Heart right ventricle (tissue), 16 donors: Measurements from ENCODE around the gene CFHR2. TPM values are rescaled to one million over a fixed set of nuclear protein-coding genes. Genes with fewer than 3 reads are reported as not detected.
"Not testable (repeated sequence)": the region's sequence is repeated elsewhere in the genome, so short reads cannot be mapped to it uniquely, and the experiment has no call there.

ENCODE experiments used
- ATAC-seq, 8 donors: fragments of 200-7000 bp; cut with Tn5 transposase; one replicate each; pipeline ENCODE4 v1.9.1; 2020; ENCODE audit warnings: mild to moderate bottlenecking in 8 of 8, moderate library complexity in 8 of 8, moderate number of reproducible peaks in 1 of 8
- DNase-seq, 2 donors: peaks; one replicate each; pipeline ENCODE4 v3.0.0-alpha.2; 2020
- H3K27ac ChIP-seq, 10 donors: fragments of 200-600 bp; sonication (generic) in 2 of 10; one replicate each; pipeline versions ENCODE4 v1.5.0 to v1.8.0; 2020 to 2022; ENCODE audit warnings: mild to moderate bottlenecking in 3 of 10
- H3K27me3 ChIP-seq, 7 donors: fragments of 200-600 bp; one replicate each; pipeline ENCODE4 v1.8.0; 2021 to 2022; ENCODE audit warnings: mild to moderate bottlenecking in 2 of 7
- H3K36me3 ChIP-seq, 9 donors: fragments of 200-600 bp; sonication (generic) in 1 of 9; one replicate each; pipeline versions ENCODE4 v1.5.0 to v1.8.0; 2020 to 2022; ENCODE audit warnings: mild to moderate bottlenecking in 2 of 9
- H3K4me1 ChIP-seq, 9 donors: fragments of 200-600 bp; sonication (generic) in 1 of 9; one replicate each; pipeline versions ENCODE4 v1.5.0 to v1.8.0; 2020 to 2022; ENCODE audit warnings: mild to moderate bottlenecking in 4 of 9
- H3K4me3 ChIP-seq, 10 donors: fragments of 200-600 bp; sonication (generic) in 2 of 10; one replicate each; pipeline versions ENCODE4 v1.5.0 to v1.8.0; 2020 to 2022; ENCODE audit warnings: mild to moderate bottlenecking in 7 of 10, moderate library complexity in 2 of 10
- H3K9me3 ChIP-seq, 11 donors: fragments of 200-600 bp in 10 of 11; sonication (generic) in 2 of 11; one replicate each; pipeline versions ENCODE4 v1.5.0 to v1.8.0; 2013 to 2022; ENCODE audit warnings: mild to moderate bottlenecking in 2 of 11, control low read depth in 1 of 11, moderate library complexity in 1 of 11
- CTCF ChIP-seq, 9 donors: fragments of 200-600 bp; sonication (generic) in 2 of 9; IDR thresholded peaks; one replicate each; pipeline versions ENCODE4 v1.5.0 to v1.8.0; 2021 to 2022; ENCODE audit warnings: antibody characterized with exemption in 9 of 9, mild to moderate bottlenecking in 5 of 9, moderate library complexity in 1 of 9
- WGBS, 2 donors: extraction: QIAGEN DNeasy Blood & Tissue Kit; methylation state at CpG; one replicate each; pipeline ENCODE4 v1.1.7; 2013; ENCODE audit warnings: inconsistent platforms in 1 of 2; 5-methylcytosine and 5-hydroxymethylcytosine counted together
- intact Hi-C, 10 donors: fragments of 100-400 bp; cut with DNase I; formaldehyde crosslinking; loops; one replicate each; pipeline versions ENCODE4 v1.11.1 to v1.14.2; 2022
- long read RNA-seq, 3 donors: library from polyadenylated mRNA; unstranded; transcript quantifications; one replicate each; pipeline ENCODE4 v2.0.0, GENCODE V29; 2020 to 2021
- polyA plus RNA-seq, 2 donors: library from polyadenylated mRNA; stranded (reverse); fragments of 200-250 nt; gene quantifications; one replicate each; pipeline ENCODE4 v1.2.3, GENCODE V29; 2013
- total RNA-seq, 10 donors: library from RNA; stranded (reverse); fragmentation: NEBNext Ultra II Directional in 3 of 10; extraction: Animal tissue kit (Norgen Biotek cat#: 25700) in 3 of 10; gene quantifications; one replicate each; pipeline versions ENCODE4 v1.2.1 to v1.2.4, GENCODE V29; 2021 to 2023
- donor health status: Arrhythmogenic right ventricular cardiomyopathy.
- donor health status: ischemic (EF 13 %, LVEDD 7.1; RV severe dilation, severe dysfunction).
- donor health status: healthy with polysubstance abuse.
- donor health status: DM: no; HTN: yes; CAD: no.
- donor health status: DM: no; HTN: no; CAD: no.
- donor health status: ischemic (EF 25% LVEDD 6.9; RV normal size, moderate dysfunction).
- donor health status: ischemic (EF 25% LVEDD 5.7; RV mildly dilated, moderate dysfunction).
- donor health status: healthy.
- donor health status: DM: yes; HTN: yes; CAD: no.
- donor health status: Ischemic cardiomyopathy.
- donor health status: ischemic (EF 35%, LVEDD 5.7; RV mildly dilated, moderate dysfunction).
- donor health status: nonischemic (EF 11% LVEDD 7.7; RV severe dilation, severe dysfunction).
- donor health status: DM: yes; HTN: yes; CAD: no.
- donor health status: PGD.
- donor health status: ischemic (EF 29% LVEDD 5.4; RV normal size, mild dysfunction).
- donor health status: nonischemic (EF 23%, LVEDD 6.1; RV moderate dilation, normal function).

The CFHR2 gene
- not detected for total RNA-seq
- not detected for polyA plus RNA-seq
- long read RNA-seq, donor 1: 0 reads
- long read RNA-seq, donor 2: 0 reads
- long read RNA-seq, donor 3: 0 reads

DNA sequence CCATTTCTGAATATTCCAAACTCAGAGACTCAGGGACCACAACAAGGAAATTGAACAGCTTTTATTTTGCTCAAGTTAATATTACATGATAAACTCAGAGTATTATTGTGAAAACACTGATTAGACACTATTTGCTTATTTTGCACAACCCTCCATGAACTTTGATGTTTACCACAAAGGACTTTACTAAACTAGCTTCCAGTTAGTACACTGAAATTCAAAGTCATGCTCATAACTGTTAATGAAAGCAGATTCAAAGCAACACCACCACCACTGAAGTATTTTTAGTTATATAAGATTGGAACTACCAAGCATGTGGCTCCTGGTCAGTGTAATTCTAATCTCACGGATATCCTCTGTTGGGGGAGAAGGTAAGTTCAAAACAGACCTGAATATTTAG is at the start of gene CFHR2:
Gene CFHR2 (plus strand): TSS at position 171 of the 400 bp plus-strand sequence. CDS start 143 bp downstream, at position 314.
- ATAC-seq, H3K27ac ChIP-seq, H3K4me3 ChIP-seq, H3K27me3 ChIP-seq, H3K4me1 ChIP-seq, intact Hi-C loops, DNase-seq, H3K9me3 ChIP-seq, H3K36me3 ChIP-seq: not testable (repeated sequence)
- no CpG with 5 or more reads among the region's 1 CpG for WGBS, 2 donors

DNA sequence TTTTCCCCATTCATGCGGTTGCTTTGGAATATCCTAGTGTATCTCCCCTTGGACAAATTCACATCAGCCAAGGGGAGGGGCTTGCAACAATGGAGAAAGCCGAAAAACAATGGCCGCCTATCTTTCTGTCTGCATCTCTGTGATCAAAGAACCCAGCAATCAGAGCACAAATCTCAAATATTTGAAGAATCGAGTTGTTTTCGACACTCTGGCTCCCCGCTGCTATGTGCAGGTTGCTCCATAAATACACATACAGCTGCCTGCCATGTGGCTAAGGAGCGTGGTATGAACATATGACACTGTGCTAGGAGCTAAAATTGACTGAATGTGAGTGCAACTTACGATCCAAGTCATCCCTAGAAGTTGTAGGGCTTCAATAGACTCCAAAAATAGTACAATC is 47.2 kb upstream of the CFHR2 start:
- WGBS, 2 donors: 69 to 70% methylated on average over 8 of the region's 8 CpGs
- no peak for TF ChIP-seq CTCF (IDR thresholded peaks at IDR 0.05)
- DNase-seq: no peak
- Histone ChIP-seq H3K27me3 (peaks cover 0 to 36% (median 19%) of the 10 kb centered on the region in 7 donors), H3K36me3 (no peaks in the 10 kb centered on the region), H3K9me3 (no peaks in the 10 kb centered on the region), H3K27ac (no peak overlapping the region), H3K4me1 (no peaks in the 10 kb centered on the region), H3K4me3 (no peak overlapping the region)
- intact Hi-C loops: no loop called here
- ATAC-seq: no peak

GRCh38 chr1:196897158-196897828 is 46.2 kb upstream of the CFHR2 start:
- intact Hi-C loops: no loop called here
- DNase-seq (no peak), ATAC-seq (no peak)
- no peaks in the 10 kb centered on the region for H3K36me3 ChIP-seq
- H3K4me3 ChIP-seq: no peak overlapping the region
- H3K27me3 ChIP-seq: peaks cover 0 to 36% (median 19%) of the 10 kb centered on the region in 7 donors
- H3K4me1 ChIP-seq: no peaks in the 10 kb centered on the region
- WGBS, 2 donors: 7 to 12% methylated on average over 26 of the region's 26 CpGs
- H3K27ac ChIP-seq: no peak overlapping the region
- no peak for TF ChIP-seq CTCF (IDR thresholded peaks at IDR 0.05)
- H3K9me3 ChIP-seq: no peaks in the 10 kb centered on the region

- DNase-seq (no peak), ATAC-seq (no peak)
- no peaks in the 10 kb centered on the region for H3K4me1 ChIP-seq
- no peak overlapping the region for H3K4me3 ChIP-seq
- H3K27ac ChIP-seq: no peak overlapping the region
- peaks cover 0 to 22% (median 15%) of the 10 kb centered on the region in 7 donors for H3K27me3 ChIP-seq
- H3K9me3 ChIP-seq: no peaks in the 10 kb centered on the region
- TF ChIP-seq CTCF (IDR thresholded peaks at IDR 0.05): no peak
- no peaks in the 10 kb centered on the region for H3K36me3 ChIP-seq
- WGBS, 2 donors: 84% methylated on average over 2 of the region's 2 CpGs
- intact Hi-C loops: no loop called here
These were observed 41.2 kb upstream of the CFHR2 start for GRCh38 chr1:196902344-196902743.

- Histone ChIP-seq H3K4me3 (no peak overlapping the region), H3K4me1 (no peaks in the 10 kb centered on the region), H3K36me3 (no peaks in the 10 kb centered on the region), H3K27ac (no peak overlapping the region), H3K9me3 (no peaks in the 10 kb centered on the region), H3K27me3 (no peaks in the 10 kb centered on the region)
- ATAC-seq (no peak), DNase-seq (no peak)
- intact Hi-C loops: no loop called here
- TF ChIP-seq CTCF (IDR thresholded peaks at IDR 0.05): no peak
- WGBS, 2 donors: 95 to 99% methylated on average over 2 of the region's 2 CpGs
These were observed 33.3 kb upstream of the CFHR2 start for GRCh38 chr1:196910215-196910614.

DNA sequence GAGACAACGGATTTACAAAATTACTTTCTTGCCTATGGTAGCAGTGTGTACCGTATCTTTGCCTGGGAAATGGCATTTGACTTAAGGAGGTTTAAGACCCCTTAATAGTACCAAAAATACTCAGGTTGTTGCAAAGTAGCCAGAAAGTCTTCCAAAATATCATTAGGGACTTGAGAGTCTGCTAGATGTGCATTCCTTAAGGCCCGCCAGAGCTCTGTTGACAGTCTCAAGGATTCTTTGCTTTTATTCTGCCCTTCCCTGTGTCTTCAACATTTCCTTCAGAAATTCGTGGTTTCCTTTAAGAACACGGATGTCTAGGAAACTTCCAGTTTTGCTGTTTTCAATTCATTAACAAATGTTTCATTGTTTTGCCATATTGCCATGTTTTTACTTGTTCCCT is 31.3 kb upstream of the CFHR2 start:
- H3K9me3 ChIP-seq, ATAC-seq, H3K36me3 ChIP-seq, H3K27ac ChIP-seq, H3K27me3 ChIP-seq, H3K4me3 ChIP-seq, intact Hi-C loops, DNase-seq, H3K4me1 ChIP-seq: not testable (repeated sequence)
- WGBS, 2 donors: 48 to 59% methylated on average over 5 of the region's 5 CpGs

DNA sequence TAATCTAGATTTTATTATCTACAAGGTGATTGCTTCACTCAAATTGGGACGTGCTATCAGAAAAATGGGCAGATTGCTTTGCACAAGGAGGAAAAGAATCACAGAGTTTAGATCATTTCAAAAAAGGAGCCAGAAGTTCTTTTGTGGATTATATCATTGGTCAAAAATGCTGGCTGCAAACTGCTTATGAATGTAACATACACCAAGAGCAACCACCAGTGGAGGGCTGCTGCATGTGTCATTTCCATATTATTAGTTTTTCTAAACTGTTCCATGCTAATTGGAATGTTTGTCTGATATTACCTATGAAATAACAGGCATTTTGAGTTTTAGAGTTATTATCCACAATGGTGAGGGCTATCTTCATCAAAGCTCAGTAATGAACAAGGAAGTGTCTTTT is 16.7 kb upstream of the CFHR2 start:
- WGBS, 2 donors: 57 to 71% methylated on average over 1 of the region's 1 CpG
- H3K4me1 ChIP-seq, H3K9me3 ChIP-seq, DNase-seq, H3K36me3 ChIP-seq, H3K4me3 ChIP-seq, intact Hi-C loops, H3K27ac ChIP-seq, ATAC-seq, H3K27me3 ChIP-seq: not testable (repeated sequence)

- H3K27me3 ChIP-seq, H3K36me3 ChIP-seq, H3K4me3 ChIP-seq, ATAC-seq, DNase-seq, H3K27ac ChIP-seq, H3K9me3 ChIP-seq, H3K4me1 ChIP-seq, intact Hi-C loops: not testable (repeated sequence)
- WGBS, 2 donors: 85 to 89% methylated on average over 2 of the region's 2 CpGs
These were observed 10.7 kb upstream of the CFHR2 start for GRCh38 chr1:196932853-196933252.
